Type B pancreatic cell (in vitro differentiated cells): Measurements from ENCODE around the gene UBE2K. TPM values are rescaled to one million over a fixed set of nuclear protein-coding genes. Genes with fewer than 3 reads are reported as not detected.
"Not testable (repeated sequence)": the region's sequence is repeated elsewhere in the genome, so short reads cannot be mapped to it uniquely, and the experiment has no call there.

Experiments used
- DNase-seq: peaks from one replicate; pipeline ENCODE4 v3.0.0; 2021; ENCODE audit warnings: mixed read lengths; ENCODE audit not compliant: unreplicated experiment; ENCODE audit errors: extremely low spot score
- H3K27ac Mint-ChIP-seq: 2 replicates; pipeline ENCODE4 v1.8.0; 2021; ENCODE audit warnings: mild to moderate bottlenecking, mixed read lengths
- H3K27me3 Mint-ChIP-seq: 2 replicates; pipeline ENCODE4 v1.8.0; 2021; ENCODE audit warnings: mixed read lengths
- H3K36me3 Mint-ChIP-seq: 2 replicates; pipeline ENCODE4 v1.8.0; 2021; ENCODE audit warnings: mixed read lengths
- H3K4me1 Mint-ChIP-seq: one replicate; pipeline ENCODE4 v1.8.0; 2021; ENCODE audit warnings: mixed read lengths; ENCODE audit not compliant: unreplicated experiment
- H3K4me3 Mint-ChIP-seq: 2 replicates; pipeline ENCODE4 v1.8.0; 2021; ENCODE audit warnings: mild to moderate bottlenecking, mixed read lengths
- H3K9me3 Mint-ChIP-seq: 2 replicates; pipeline ENCODE4 v1.8.0; 2021; ENCODE audit warnings: mixed read lengths
- CTCF ChIP-seq: fragments of 200-600 bp; sonication (generic); conservative IDR thresholded peaks from 2 replicates; pipeline ENCODE4 v1.5.0; 2021; ENCODE audit warnings: antibody characterized with exemption, mild to moderate bottlenecking
- long read RNA-seq: library from polyadenylated mRNA; unstranded; transcript quantifications from one replicate; pipeline ENCODE4 v2.0.0, GENCODE V29; 2020
- total RNA-seq: library from RNA; stranded (reverse); gene quantifications from 2 replicates; pipeline ENCODE4 v1.2.1, GENCODE V29; 2021; ENCODE audit warnings: low replicate concordance

The UBE2K gene
- 87.7 and 88.6 TPM in 2 replicates for total RNA-seq
- long read RNA-seq, full-length matches to known transcripts: 20 of 34 reads
- long read RNA-seq, partial matches to known transcripts: 1 of 34 reads
- long read RNA-seq, other reads (novel, unspliced or antisense): 13 of 34 reads

GRCh38 chr4:39697740-39698423 lies at the start of gene UBE2K:
UBE2K (plus strand) TSS chr4:39698136; CDS start chr4:39698328, 192 bp downstream.
- Mint-ChIP-seq H3K36me3 (peaks cover 4% of the 10 kb centered on the region), H3K4me1 (peaks cover 22% of the 10 kb centered on the region), H3K9me3 (no peaks in the 10 kb centered on the region), H3K27me3 (no peaks in the 10 kb centered on the region), H3K27ac (peak within 1 kb of the TSS; percentile 92), H3K4me3 (peak within 1 kb of the TSS; percentile 99)
- no peak for TF ChIP-seq CTCF
- peak; percentile 93 for DNase-seq

- no peak overlapping the region for H3K4me3 Mint-ChIP-seq
- H3K36me3 Mint-ChIP-seq: no peaks in the 10 kb centered on the region
- no peak overlapping the region for H3K27ac Mint-ChIP-seq
- TF ChIP-seq CTCF: no peak
- H3K27me3 Mint-ChIP-seq: no peaks in the 10 kb centered on the region
- DNase-seq: no peak
- no peaks in the 10 kb centered on the region for H3K9me3 Mint-ChIP-seq
- H3K4me1 Mint-ChIP-seq: no peaks in the 10 kb centered on the region
Observed at GRCh38 chr4:39648213-39648612, 49.7 kb upstream of the UBE2K start.

- H3K9me3 Mint-ChIP-seq: no peaks in the 10 kb centered on the region
- no peak overlapping the region for H3K27ac Mint-ChIP-seq
- DNase-seq: no peak
- H3K36me3 Mint-ChIP-seq: no peaks in the 10 kb centered on the region
- no peak overlapping the region for H3K4me3 Mint-ChIP-seq
- H3K4me1 Mint-ChIP-seq: no peaks in the 10 kb centered on the region
- no peaks in the 10 kb centered on the region for H3K27me3 Mint-ChIP-seq
- TF ChIP-seq CTCF: no peak
Observed at GRCh38 chr4:39648827-39649558, 48.9 kb upstream of the UBE2K start.

GRCh38 chr4:39649639-39650265 lies 48.2 kb upstream of the UBE2K start:
- no peaks in the 10 kb centered on the region for H3K36me3 Mint-ChIP-seq
- H3K4me3 Mint-ChIP-seq: no peak overlapping the region
- H3K27ac Mint-ChIP-seq: no peak overlapping the region
- H3K27me3 Mint-ChIP-seq: no peaks in the 10 kb centered on the region
- H3K4me1 Mint-ChIP-seq: no peaks in the 10 kb centered on the region
- DNase-seq: no peak
- TF ChIP-seq CTCF: no peak
- no peaks in the 10 kb centered on the region for H3K9me3 Mint-ChIP-seq

- not testable (repeated sequence) for H3K36me3 Mint-ChIP-seq, H3K27ac Mint-ChIP-seq, H3K4me3 Mint-ChIP-seq, H3K27me3 Mint-ChIP-seq, DNase-seq, H3K4me1 Mint-ChIP-seq, H3K9me3 Mint-ChIP-seq
Observed at GRCh38 chr4:39651586-39651985, 46.4 kb upstream of the UBE2K start.

- H3K27ac Mint-ChIP-seq: no peak overlapping the region
- no peaks in the 10 kb centered on the region for H3K9me3 Mint-ChIP-seq
- H3K27me3 Mint-ChIP-seq: no peaks in the 10 kb centered on the region
- no peaks in the 10 kb centered on the region for H3K4me1 Mint-ChIP-seq
- no peak for DNase-seq
- no peaks in the 10 kb centered on the region for H3K36me3 Mint-ChIP-seq
- TF ChIP-seq CTCF: no peak
- H3K4me3 Mint-ChIP-seq: no peak overlapping the region
Observed at GRCh38 chr4:39655211-39655610, 42.7 kb upstream of the UBE2K start.
